ENCODE data around the gene CTPS2. TPM values are rescaled to one million over a fixed set of nuclear protein-coding genes. Genes with fewer than 3 reads are reported as not detected.
A peak's percentile ranks its signal among the peaks of the same experiment; 100 is the strongest.

CTPS2 gene
- total RNA-seq, 1 experiment from 2014 or later = 25.0 TPM

- DNase-seq (no peak), ATAC-seq (no peak)
- CTCF ChIA-PET = no interaction called here
- POLR2A ChIA-PET (ENCODE audit: unreplicated experiment) = no interaction called here
- no peak overlapping the region for H3K27ac ChIP-seq (ENCODE audit: low read length)
- no peak overlapping the region for H3K4me2 ChIP-seq (ENCODE audit: low read length)
- H4K20me1 ChIP-seq (ENCODE audit: low read length) = peaks cover 44% of the 10 kb centered on the region
- no peak overlapping the region for H3K4me3 ChIP-seq (ENCODE audit: low read length)
- 0 out of 2 replicates have a peak, but pooled peaks cover 11% of the 10 kb centered on the region for H3K4me1 ChIP-seq (ENCODE audit: insufficient read depth, low read length)
- peaks cover 77% of the 10 kb centered on the region for H3K79me2 ChIP-seq (ENCODE audit: low read length)
- no peaks in the 10 kb centered on the region for H3K9me2 ChIP-seq (replicated peaks; ENCODE audit: low read length)
- H3K9me3 ChIP-seq (ENCODE audit: low read length) = no peaks in the 10 kb centered on the region
- no peaks in the 10 kb centered on the region for H3F3A ChIP-seq (ENCODE audit: low read length, unreplicated experiment)
- H3K36me3 ChIP-seq (ENCODE audit: low read depth, low read length) = 0 out of 2 replicates have a peak, but pooled peaks cover 2% of the 10 kb centered on the region
- no peak overlapping the region for H3K9ac ChIP-seq (ENCODE audit: low read length)
- H3K27me3 ChIP-seq (ENCODE audit: low read length) = no peaks in the 10 kb centered on the region
- H2AFZ ChIP-seq (ENCODE audit: low read length) = no peak overlapping the region
- TF ChIP-seq EZH2 (IDR thresholded peaks at IDR 0.05; ENCODE audit: low read length, unreplicated experiment) (no peak), CTCF (conservative IDR thresholded peaks at IDR 0.05; ENCODE audit: low read depth, low read length) (no peak), EZH2phosphoT487 (IDR thresholded peaks at IDR 0.05; ENCODE audit: borderline replicate concordance, low read length) (no peak)
- intact Hi-C loops (cut with micrococcal nuclease) = no loop called here
- BruUV-seq (replicated peaks) = no TSS peak
These were observed 12.6 kb upstream of the CTPS2 start for GRCh38 chrX:16725072-16725471.

GRCh38 chrX:16722481-16722880, 10.0 kb upstream of the CTPS2 start:
- no peak for TF ChIP-seq EZH2phosphoT487 (IDR thresholded peaks at IDR 0.05; ENCODE audit: borderline replicate concordance, low read length)
- no peak for TF ChIP-seq CTCF (conservative IDR thresholded peaks at IDR 0.05; ENCODE audit: low read depth, low read length)
- no peak for TF ChIP-seq EZH2 (IDR thresholded peaks at IDR 0.05; ENCODE audit: low read length, unreplicated experiment)
- Histone ChIP-seq H3K4me1 (ENCODE audit: insufficient read depth, low read length) (peaks cover 17% of the 10 kb centered on the region), H3K9me2 (replicated peaks; ENCODE audit: low read length) (no peaks in the 10 kb centered on the region), H3K9me3 (ENCODE audit: low read length) (no peaks in the 10 kb centered on the region), H3K4me2 (ENCODE audit: low read length) (peak overlapping the region; percentile 28; the same call in 1 of the 2 replicates), H4K20me1 (ENCODE audit: low read length) (peaks cover 48% of the 10 kb centered on the region), H3K36me3 (ENCODE audit: low read depth, low read length) (0 out of 2 replicates have a peak, but pooled peaks cover 2% of the 10 kb centered on the region), H3K27ac (ENCODE audit: low read length) (no peak overlapping the region), H3K4me3 (ENCODE audit: low read length) (no peak overlapping the region), H2AFZ (ENCODE audit: low read length) (no peak overlapping the region), H3K27me3 (ENCODE audit: low read length) (no peaks in the 10 kb centered on the region), H3K79me2 (ENCODE audit: low read length) (peaks cover 75% of the 10 kb centered on the region), H3K9ac (ENCODE audit: low read length) (no peak overlapping the region), H3F3A (ENCODE audit: low read length, unreplicated experiment) (no peaks in the 10 kb centered on the region)
- BruUV-seq (replicated peaks) = no TSS peak
- ChIA-PET POLR2A (ENCODE audit: unreplicated experiment) (no interaction called here), CTCF (no interaction called here)
- intact Hi-C loops (cut with micrococcal nuclease) = no loop called here
- no peak for ATAC-seq
- no peak for DNase-seq

GRCh38 chrX:16719334-16720084, 7.0 kb upstream of the CTPS2 start, which contains the start of gene SYAP1:
SYAP1 (plus strand) TSS chrX:16719612; CDS start chrX:16719725, 113 bp downstream.
- ATAC-seq (peak; percentile 94), DNase-seq (peak; percentile 98)
- Histone ChIP-seq H3F3A (ENCODE audit: low read length, unreplicated experiment) (no peaks in the 10 kb centered on the region), H3K4me2 (ENCODE audit: low read length) (peak within 1 kb of the TSS; percentile 88), H2AFZ (ENCODE audit: low read length) (peak within 1 kb of the TSS; percentile 64), H3K27ac (ENCODE audit: low read length) (peak within 1 kb of the TSS; percentile 94), H4K20me1 (ENCODE audit: low read length) (peaks cover 38% of the 10 kb centered on the region), H3K79me2 (ENCODE audit: low read length) (peaks cover 50% of the 10 kb centered on the region), H3K9ac (ENCODE audit: low read length) (peak within 1 kb of the TSS; percentile 91), H3K4me3 (ENCODE audit: low read length) (peak within 1 kb of the TSS; percentile 99), H3K9me2 (replicated peaks; ENCODE audit: low read length) (no peaks in the 10 kb centered on the region), H3K4me1 (ENCODE audit: insufficient read depth, low read length) (peaks cover 17% of the 10 kb centered on the region), H3K36me3 (ENCODE audit: low read depth, low read length) (0 out of 2 replicates have a peak, but pooled peaks cover 2% of the 10 kb centered on the region), H3K9me3 (ENCODE audit: low read length) (no peaks in the 10 kb centered on the region), H3K27me3 (ENCODE audit: low read length) (no peaks in the 10 kb centered on the region)
- ChIA-PET CTCF (interaction anchor here (1.3 kb wide), 1 partner anchor 24 kb away, joined by 5 read pairs; no protein-coding TSS in a partner anchor), POLR2A (ENCODE audit: unreplicated experiment) (interaction anchor here (0.5 to 0.7 kb wide), 6 partner anchors 103 to 1233 kb away, joined by 3 to 7 read pairs (median 4); partner anchors contain the start of gene RBBP7)
- BruUV-seq (replicated peaks) = no TSS peak
- no peak for TF ChIP-seq EZH2 (IDR thresholded peaks at IDR 0.05; ENCODE audit: low read length, unreplicated experiment)
- no peak for TF ChIP-seq EZH2phosphoT487 (IDR thresholded peaks at IDR 0.05; ENCODE audit: borderline replicate concordance, low read length)
- TF ChIP-seq CTCF (conservative IDR thresholded peaks at IDR 0.05; ENCODE audit: low read depth, low read length) = no peak
- intact Hi-C loops (cut with micrococcal nuclease) = no loop called here
